Body of pancreas (tissue), 4 donors: ENCODE data around the gene LBR. TPM values are rescaled to one million over a fixed set of nuclear protein-coding genes. Genes with fewer than 3 reads are reported as not detected.

ENCODE experiments used
- ATAC-seq: fragments of 150-250 bp; one replicate; pipeline ENCODE4 v1.9.1; 2016
- DNase-seq, 4 donors: peaks; one replicate each; pipeline ENCODE4 v3.0.0-alpha.2; 2019
- H3K27ac ChIP-seq, 4 donors: fragments of 200-600 bp; sonication (generic); 1 replicate in 3 of 4; 2 replicates in 1 of 4; pipeline versions ENCODE4 v1.5.1 to v1.6.1; 2016 to 2019; ENCODE audit warnings: mild to moderate bottlenecking in 1 of 4, mixed read lengths in 1 of 4, moderate library complexity in 1 of 4
- H3K27me3 ChIP-seq, 2 donors: fragments of 200-600 bp; sonication (generic); one replicate each; pipeline ENCODE4 v1.6.0; 2016; ENCODE audit warnings: mild to moderate bottlenecking in 1 of 2
- H3K36me3 ChIP-seq, 2 donors: fragments of 200-600 bp; sonication (generic); replicated peaks in 1 of 2; 2 replicates each; pipeline ENCODE4 v1.5.1; 2016; ENCODE audit warnings: low read depth in 2 of 2; ENCODE audit not compliant: insufficient read depth in 1 of 2
- H3K4me1 ChIP-seq: fragments of 200-600 bp; sonication (generic); one replicate; pipeline ENCODE4 v1.6.0; 2016
- H3K4me3 ChIP-seq, 2 donors: fragments of 200-600 bp; sonication (generic); 1 replicate in 1 of 2; 2 replicates in 1 of 2; pipeline ENCODE4 v1.5.1; 2016 to 2019
- H3K9me3 ChIP-seq, 3 donors: fragments of 200-600 bp; sonication (generic); 1 replicate in 2 of 3; 2 replicates in 1 of 3; pipeline ENCODE4 v1.5.1; 2016
- POLR2A ChIP-seq, 3 donors: fragments of 450-650 bp; IDR thresholded peaks; one replicate each; pipeline ENCODE4 v1.6.1; 2016; ENCODE audit warnings: antibody characterized with exemption in 3 of 3, mild to moderate bottlenecking in 2 of 3
- WGBS, 2 donors: methylation state at CpG; one replicate each; pipeline ENCODE4 v1.1.5; 2017; 5-methylcytosine and 5-hydroxymethylcytosine counted together
- intact Hi-C: fragments of 100-400 bp; cut with DNase I; formaldehyde crosslinking; loops from one replicate; pipeline ENCODE4 v1.15.1; 2023
- total RNA-seq, 2 donors: library from RNA; depleted of rRNA; stranded (reverse); fragments of >200 nt; gene quantifications; one replicate each; pipeline ENCODE4 v1.1.0, GENCODE V29; 2016
- TF ChIP-seq, protein P1 (sequence below), 7 experiments: fragments of 450-650 bp in 4 of 7; fragments of 200-600 bp in 3 of 7; sonication (generic) in 3 of 7; IDR thresholded peaks; one replicate each; pipeline ENCODE4 v1.5.1; 2016 to 2019; ENCODE audit warnings: antibody characterized with exemption in 7 of 7

LBR gene
- total RNA-seq, 2 donors from 2014 or later = 15.2 to 26.5 TPM

GRCh38 chr1:225460021-225460736 lies 32.3 kb upstream of the LBR start:
- TF ChIP-seq POLR2A (IDR thresholded peaks at IDR 0.05) = no peak
- TF ChIP-seq, protein P1, sequence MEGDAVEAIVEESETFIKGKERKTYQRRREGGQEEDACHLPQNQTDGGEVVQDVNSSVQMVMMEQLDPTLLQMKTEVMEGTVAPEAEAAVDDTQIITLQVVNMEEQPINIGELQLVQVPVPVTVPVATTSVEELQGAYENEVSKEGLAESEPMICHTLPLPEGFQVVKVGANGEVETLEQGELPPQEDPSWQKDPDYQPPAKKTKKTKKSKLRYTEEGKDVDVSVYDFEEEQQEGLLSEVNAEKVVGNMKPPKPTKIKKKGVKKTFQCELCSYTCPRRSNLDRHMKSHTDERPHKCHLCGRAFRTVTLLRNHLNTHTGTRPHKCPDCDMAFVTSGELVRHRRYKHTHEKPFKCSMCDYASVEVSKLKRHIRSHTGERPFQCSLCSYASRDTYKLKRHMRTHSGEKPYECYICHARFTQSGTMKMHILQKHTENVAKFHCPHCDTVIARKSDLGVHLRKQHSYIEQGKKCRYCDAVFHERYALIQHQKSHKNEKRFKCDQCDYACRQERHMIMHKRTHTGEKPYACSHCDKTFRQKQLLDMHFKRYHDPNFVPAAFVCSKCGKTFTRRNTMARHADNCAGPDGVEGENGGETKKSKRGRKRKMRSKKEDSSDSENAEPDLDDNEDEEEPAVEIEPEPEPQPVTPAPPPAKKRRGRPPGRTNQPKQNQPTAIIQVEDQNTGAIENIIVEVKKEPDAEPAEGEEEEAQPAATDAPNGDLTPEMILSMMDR (IDR thresholded peaks at IDR 0.05) = no peak
- Histone ChIP-seq H3K4me3 (no peak overlapping the region), H3K27ac (no peak overlapping the region), H3K4me1 (peaks cover 5% of the 10 kb centered on the region), H3K9me3 (no peaks in the 10 kb centered on the region), H3K27me3 (no peaks in the 10 kb centered on the region), H3K36me3 (no peaks in the 10 kb centered on the region)
- intact Hi-C loops = no loop called here
- DNase-seq = peak in 1 of 4 donors; percentile 5
- no peak for ATAC-seq
- WGBS, 2 donors = 61% methylated on average over 17 to 18 of the region's 18 CpGs

DNA sequence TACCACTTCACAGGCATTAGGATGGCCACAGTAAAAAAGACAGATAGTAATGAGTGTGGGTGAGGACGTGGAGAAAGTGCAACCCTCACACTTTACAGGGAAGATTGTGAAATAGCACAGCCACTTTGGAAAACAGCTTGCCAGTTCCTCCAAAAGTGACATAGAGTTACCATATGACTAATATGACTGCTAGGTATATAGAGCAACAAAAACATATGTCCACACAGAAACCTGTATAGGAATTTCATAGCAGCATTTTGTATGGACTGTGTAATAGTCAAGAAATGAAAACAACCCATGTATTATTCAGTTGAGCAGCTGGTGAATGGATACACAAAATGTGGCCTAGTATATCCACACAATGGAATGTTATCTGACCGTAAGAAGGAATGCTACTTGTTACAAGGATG lies 30.4 kb upstream of the LBR start:
- no peaks in the 10 kb centered on the region for H3K9me3 ChIP-seq
- no peak for TF ChIP-seq POLR2A (IDR thresholded peaks at IDR 0.05)
- TF ChIP-seq, protein P1 (IDR thresholded peaks at IDR 0.05) = no peak
- DNase-seq (no peak), ATAC-seq (no peak)
- 73 to 78% methylated on average over 2 of the region's 2 CpGs for WGBS, 2 donors
- H3K4me1 ChIP-seq = peaks cover 21% of the 10 kb centered on the region
- no peaks in the 10 kb centered on the region for H3K27me3 ChIP-seq
- no peak overlapping the region for H3K4me3 ChIP-seq
- intact Hi-C loops = no loop called here
- H3K36me3 ChIP-seq = no peaks in the 10 kb centered on the region
- no peak overlapping the region for H3K27ac ChIP-seq

DNA sequence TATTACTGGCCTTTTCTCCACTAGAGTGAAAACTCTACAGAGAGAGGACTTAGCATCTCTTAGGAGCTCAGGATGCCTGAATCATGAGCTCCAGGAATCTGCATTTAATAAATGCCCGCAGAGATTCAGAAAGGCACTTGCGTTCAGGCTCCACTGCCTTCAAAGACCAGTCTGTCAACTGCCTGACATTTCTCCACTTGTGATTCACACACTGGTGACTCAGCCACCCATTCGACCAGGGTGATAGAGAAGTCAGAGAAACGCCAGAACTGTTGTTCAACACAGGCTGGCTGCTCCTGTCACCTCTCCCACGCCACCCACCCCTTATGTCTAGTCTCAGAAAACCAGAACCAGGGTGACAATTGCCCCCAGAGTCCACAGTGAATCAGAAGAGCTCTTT lies 26.9 kb upstream of the LBR start:
- peaks cover 16% of the 10 kb centered on the region for H3K4me1 ChIP-seq
- DNase-seq (peak in 3 of 4 donors; percentile 15 to 70 (median 57)), ATAC-seq (peak; percentile 66)
- H3K27me3 ChIP-seq = no peaks in the 10 kb centered on the region
- WGBS, 2 donors = 29 to 39% methylated on average over 5 of the region's 5 CpGs
- intact Hi-C loops = no loop called here
- peak overlapping the region in 3 of 4 donors; percentile 1 to 19 (median 14) for H3K27ac ChIP-seq
- no peaks in the 10 kb centered on the region for H3K36me3 ChIP-seq
- TF ChIP-seq POLR2A (IDR thresholded peaks at IDR 0.05) = no peak
- no peaks in the 10 kb centered on the region for H3K9me3 ChIP-seq
- no peak overlapping the region for H3K4me3 ChIP-seq

DNA sequence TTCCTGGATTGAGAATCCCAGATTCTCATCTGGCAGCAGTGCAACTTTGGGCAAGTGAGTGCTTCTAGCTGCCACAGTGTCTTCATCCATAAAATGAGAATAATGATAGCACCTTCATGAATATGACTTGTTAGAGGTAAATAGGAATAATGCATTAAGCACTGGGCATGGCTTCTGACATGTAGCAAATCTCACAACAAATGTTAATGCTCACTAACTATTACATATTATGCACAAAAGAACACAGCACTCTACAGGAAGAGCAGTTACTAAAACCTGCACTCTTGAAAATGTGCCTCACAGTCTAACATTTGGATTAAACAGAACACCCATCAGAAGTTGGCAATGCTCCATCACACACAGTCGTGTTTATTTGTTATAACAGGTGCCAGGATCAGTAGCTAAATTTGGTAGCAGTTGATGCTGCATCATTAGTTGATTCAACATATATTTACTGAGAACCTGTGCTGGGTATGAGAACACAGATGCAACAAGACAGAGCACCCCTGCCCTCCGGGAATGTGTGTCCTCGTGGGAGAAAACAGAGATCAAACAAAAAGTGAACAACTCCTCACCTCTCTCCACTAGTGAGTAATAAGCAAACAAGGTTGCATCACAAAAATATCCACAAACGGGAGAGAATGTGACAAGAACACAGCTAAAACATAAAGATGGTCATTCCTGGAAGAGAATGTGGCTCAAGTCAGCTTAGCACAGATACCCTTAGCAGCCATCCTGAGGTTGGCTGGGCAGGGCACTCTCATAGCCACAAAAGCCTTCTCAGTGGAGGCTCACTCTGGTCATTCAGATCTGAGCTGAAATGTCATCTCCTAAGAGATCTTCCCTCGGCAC lies 26.2 kb upstream of the LBR start:
- TF ChIP-seq, protein P1 (IDR thresholded peaks at IDR 0.05) = no peak
- no peak for TF ChIP-seq POLR2A (IDR thresholded peaks at IDR 0.05)
- no peaks in the 10 kb centered on the region for H3K27me3 ChIP-seq
- no peak overlapping the region for H3K4me3 ChIP-seq
- intact Hi-C loops = no loop called here
- H3K36me3 ChIP-seq = no peaks in the 10 kb centered on the region
- DNase-seq = peak in 2 of 4 donors; percentile 36 to 47
- no peaks in the 10 kb centered on the region for H3K9me3 ChIP-seq
- H3K4me1 ChIP-seq = peaks cover 16% of the 10 kb centered on the region
- 17 to 28% methylated on average over 5 of the region's 5 CpGs for WGBS, 2 donors
- ATAC-seq = no peak
- peak overlapping the region in 1 of 4 donors; percentile 19 for H3K27ac ChIP-seq

GRCh38 chr1:225451840-225452515 lies 24.1 kb upstream of the LBR start:
- WGBS, 2 donors = 87 to 90% methylated on average over 25 of the region's 25 CpGs
- Histone ChIP-seq H3K27me3 (no peaks in the 10 kb centered on the region), H3K4me1 (peaks cover 16% of the 10 kb centered on the region), H3K9me3 (no peaks in the 10 kb centered on the region), H3K27ac (no peak overlapping the region), H3K4me3 (no peak overlapping the region), H3K36me3 (no peaks in the 10 kb centered on the region)
- no peak for ATAC-seq
- intact Hi-C loops = no loop called here
- TF ChIP-seq, protein P1 (IDR thresholded peaks at IDR 0.05) = no peak
- no peak for TF ChIP-seq POLR2A (IDR thresholded peaks at IDR 0.05)
- DNase-seq = peak in 2 of 4 donors; percentile 3 to 9
